WTC11 (cell line): ENCODE measurements around the gene CDK16. TPM values are rescaled to one million over a fixed set of nuclear protein-coding genes. Genes with fewer than 3 reads are reported as not detected.

Experiments
- ATAC-seq: fragments of 200-7000 bp; cut with Tn5 transposase; 2 replicates; pipeline ENCODE4 v1.10.0; 2021; ENCODE audit warnings: mild to moderate bottlenecking, moderate library complexity
- CTCF ChIA-PET: fragments of 300-600 bp; sonication (Branson Sonifier 250); formaldehyde crosslinking; loops from one replicate; lab custom pipeline; 2021; ENCODE audit warnings: antibody characterized with exemption; lab: Charles Lee
- POLR2A ChIA-PET: fragments of 350-600 bp; sonication (Branson Sonifier 250); formaldehyde crosslinking; loops from one replicate; lab custom pipeline; 2021; ENCODE audit warnings: antibody characterized with exemption; lab: Charles Lee
- DNase-seq: peaks from one replicate; pipeline ENCODE4 v3.0.0; 2021; ENCODE audit warnings: low spot score
- H3K27ac Mint-ChIP-seq: 2 replicates; pipeline ENCODE4 v1.8.0; 2021; ENCODE audit warnings: mixed read lengths
- H3K27me3 Mint-ChIP-seq: 2 replicates; pipeline ENCODE4 v1.8.0; 2021; ENCODE audit warnings: low read depth, mild to moderate bottlenecking, moderate library complexity, mixed read lengths
- H3K36me3 Mint-ChIP-seq: 2 replicates; pipeline ENCODE4 v1.8.0; 2021; ENCODE audit warnings: mixed read lengths
- H3K4me1 Mint-ChIP-seq: 2 replicates; pipeline ENCODE4 v1.8.0; 2022; ENCODE audit warnings: mixed read lengths
- H3K4me3 Mint-ChIP-seq: 2 replicates; pipeline ENCODE4 v1.8.0; 2021; ENCODE audit warnings: mild to moderate bottlenecking, moderate library complexity, mixed read lengths
- H3K9me3 Mint-ChIP-seq: 2 replicates; pipeline ENCODE4 v1.8.0; 2021; ENCODE audit warnings: mixed read lengths
- ARID4B ChIP-seq: sonication (generic); formaldehyde crosslinking; IDR thresholded peaks from 2 replicates; pipeline ENCODE4 v1.8.0; 2023; ENCODE audit warnings: missing genetic modification reagents, mild to moderate bottlenecking, borderline replicate concordance
- CTCF ChIP-seq: fragments of 200-600 bp; IDR thresholded peaks from 2 replicates; pipeline ENCODE4 v1.8.0; 2022; ENCODE audit warnings: antibody characterized with exemption
- E2F5 ChIP-seq: sonication (generic); formaldehyde crosslinking; IDR thresholded peaks from 2 replicates; pipeline ENCODE4 v1.8.1; 2022; ENCODE audit warnings: mild to moderate bottlenecking, moderate library complexity, missing genetic modification reagents
- FOXK1 ChIP-seq: sonication (generic); formaldehyde crosslinking; IDR thresholded peaks from 2 replicates; pipeline ENCODE4 v1.8.0; 2022; ENCODE audit warnings: mild to moderate bottlenecking, moderate library complexity, missing genetic modification reagents
- FOXP1 ChIP-seq: sonication (generic); formaldehyde crosslinking; IDR thresholded peaks from 2 replicates; pipeline ENCODE4 v1.8.0; 2022; ENCODE audit warnings: missing genetic modification reagents, mild to moderate bottlenecking, moderate library complexity, borderline replicate concordance
- GRHL2 ChIP-seq: fragments of 250-450 bp; sonication (Bioruptor Pico); IDR thresholded peaks from 2 replicates; pipeline ENCODE4 v1.8.0; 2022; ENCODE audit warnings: mild to moderate bottlenecking, moderate library complexity; ENCODE audit not compliant: insufficient replicate concordance, severe bottlenecking
- GTF2I ChIP-seq: fragments of 250-450 bp; sonication (Bioruptor Pico); conservative IDR thresholded peaks from 2 replicates; pipeline ENCODE4 v1.4.0; 2021; ENCODE audit warnings: mild to moderate bottlenecking
- MAX ChIP-seq: sonication (generic); formaldehyde crosslinking; IDR thresholded peaks from 2 replicates; pipeline ENCODE4 v1.8.0; 2022; ENCODE audit warnings: mild to moderate bottlenecking, missing genetic modification reagents
- MYBL2 ChIP-seq: sonication (generic); formaldehyde crosslinking; IDR thresholded peaks from 2 replicates; pipeline ENCODE4 v1.8.1; 2023; ENCODE audit warnings: mild to moderate bottlenecking, moderate library complexity, missing genetic modification reagents
- NR3C1 ChIP-seq: sonication (generic); formaldehyde crosslinking; conservative IDR thresholded peaks from 2 replicates; pipeline ENCODE4 v1.8.1; 2023; ENCODE audit warnings: low read depth, mild to moderate bottlenecking, missing genetic modification reagents
- PRRX2 ChIP-seq: fragments of 250-450 bp; sonication (Bioruptor Pico); IDR thresholded peaks from 2 replicates; pipeline ENCODE4 v1.8.0; 2021; ENCODE audit warnings: mild to moderate bottlenecking
- SP1 ChIP-seq: sonication (generic); formaldehyde crosslinking; conservative IDR thresholded peaks from 2 replicates; pipeline ENCODE4 v1.8.1; 2022; ENCODE audit warnings: missing genetic modification reagents
- ZBTB43 ChIP-seq: sonication (generic); formaldehyde crosslinking; IDR thresholded peaks from 2 replicates; pipeline ENCODE4 v1.8.1; 2023; ENCODE audit warnings: mild to moderate bottlenecking, missing genetic modification reagents
- total RNA-seq: library from RNA; stranded (reverse); gene quantifications from 3 replicates; pipeline ENCODE4 v1.2.3, GENCODE V29; 2021

The CDK16 gene
- total RNA-seq, 1 experiment from 2014 or later: 130 TPM

- peak overlapping the region; percentile 91 for H3K4me3 Mint-ChIP-seq
- DNase-seq: no peak
- no peaks in the 10 kb centered on the region for H3K9me3 Mint-ChIP-seq
- no peaks in the 10 kb centered on the region for H3K27me3 Mint-ChIP-seq
- ChIA-PET POLR2A (interaction anchor here (1.1 kb wide), 1 partner anchor 8 kb away, joined by 4 read pairs; no protein-coding TSS in a partner anchor), CTCF (interaction anchor here (1.4 to 1.9 kb wide), 2 partner anchors 332 kb away, joined by 4 to 6 read pairs; no protein-coding TSS in a partner anchor)
- peaks cover 41% of the 10 kb centered on the region for H3K4me1 Mint-ChIP-seq
- TF ChIP-seq CTCF: no peak
- no peak overlapping the region; the same call in 1 of the 2 replicates for H3K27ac Mint-ChIP-seq
- no peak for ATAC-seq
- peaks cover 7% of the 10 kb centered on the region for H3K36me3 Mint-ChIP-seq
Measured at GRCh38 chrX:47191806-47192401, 26.6 kb upstream of the CDK16 start.

GRCh38 chrX:47193475-47194193 is 24.8 kb upstream of the CDK16 start, which contains the start of gene UBA1:
TSS of gene UBA1 (plus strand) at chrX:47193829. CDS start at chrX:47198803, 4,974 bp downstream.
- POLR2A ChIA-PET: no interaction called here
- H3K9me3 Mint-ChIP-seq: no peaks in the 10 kb centered on the region

More at GRCh38 chrX:47193475-47194193, 24.8 kb upstream of the CDK16 start, which contains the start of gene UBA1:
- DNase-seq: peak; percentile 93
- peaks cover 55% of the 10 kb centered on the region for H3K4me1 Mint-ChIP-seq
- H3K27ac Mint-ChIP-seq: peak within 1 kb of the TSS; percentile 90
- TF ChIP-seq SP1 (CRISPR knock-in tag): 0 out of 2 replicates have a peak, but pooled peaks have one; percentile 25
- no peak for TF ChIP-seq GTF2I (CRISPR knock-in tag)
- peak; percentile 31; the same call in 1 of the 2 replicates for TF ChIP-seq ZBTB43 (CRISPR knock-in tag)
- 0 out of 2 replicates have a peak, but pooled peaks have one; percentile 50 for TF ChIP-seq ARID4B (CRISPR knock-in tag)
- peak; percentile 69; the same call in 1 of the 2 replicates for TF ChIP-seq MYBL2 (CRISPR knock-in tag)
- 0 out of 2 replicates have a peak, but pooled peaks have one; percentile 9 for TF ChIP-seq FOXK1 (CRISPR knock-in tag)
- peak; percentile 57 for TF ChIP-seq CTCF
- 0 out of 2 replicates have a peak, but pooled peaks have one; percentile 13 for TF ChIP-seq MAX (CRISPR knock-in tag)
- TF ChIP-seq PRRX2 (CRISPR knock-in tag): no peak
- TF ChIP-seq E2F5 (CRISPR knock-in tag): 0 out of 2 replicates have a peak, but pooled peaks have one; percentile 21
- 0 out of 2 replicates have a peak, but pooled peaks have one; percentile 34 for TF ChIP-seq FOXP1 (CRISPR knock-in tag)
- TF ChIP-seq GRHL2 (CRISPR knock-in tag): no peak
- TF ChIP-seq NR3C1 (CRISPR knock-in tag): no peak
- H3K27me3 Mint-ChIP-seq: no peaks in the 10 kb centered on the region
- H3K4me3 Mint-ChIP-seq: peak within 1 kb of the TSS; percentile 92
- CTCF ChIA-PET: interaction anchor here (0.9 to 1.4 kb wide), 3 partner anchors 191 to 330 kb away, joined by 3 to 4 read pairs (median 4); no protein-coding TSS in a partner anchor
- peak; percentile 49 for ATAC-seq
- H3K36me3 Mint-ChIP-seq: peaks cover 12% of the 10 kb centered on the region
